ENCODE results near the gene IFI30.

The IFI30 gene

DNA sequence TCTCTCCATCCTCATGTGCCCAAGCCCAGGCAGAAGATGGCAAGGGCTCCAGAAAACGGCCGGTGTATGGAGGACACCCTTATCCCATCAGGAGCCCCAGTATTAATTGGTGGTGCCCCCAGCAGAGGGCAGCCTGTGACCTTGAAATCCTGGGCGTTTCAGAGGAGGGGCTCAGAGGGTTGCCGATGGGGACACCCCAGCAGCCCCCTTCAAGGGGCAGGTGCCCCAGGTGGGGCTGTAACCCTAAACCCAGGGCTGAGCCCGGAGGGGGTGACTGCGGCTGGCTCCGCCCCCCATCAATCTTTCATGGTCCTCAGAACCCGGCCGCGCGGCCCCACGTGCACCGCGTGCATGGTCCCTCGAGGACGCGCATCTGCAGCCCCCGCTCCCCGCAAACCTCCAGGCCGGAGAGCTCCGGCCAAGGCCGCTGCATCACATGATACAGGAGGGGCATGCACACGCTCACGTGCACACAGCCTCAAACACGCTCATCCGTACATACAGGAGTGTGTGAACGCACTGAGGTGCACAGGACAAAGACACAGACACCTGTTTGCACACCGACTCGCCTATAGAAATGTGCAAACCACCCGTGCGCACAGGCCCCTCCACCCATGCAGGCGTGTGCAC lies 29.3 kb downstream of the IFI30 start:
- DNase-seq (ENCODE audit: extremely low spot score), result peak; percentile 35
- ChIA-PET CTCF (interaction anchor here (1.0 to 8.8 kb wide), 5 partner anchors 10 to 207 kb away, joined by 3 to 228 read pairs (median 9); partner anchors contain the start of gene MPV17L2), POLR2A (interaction anchor here (3.3 kb wide), 1 partner anchor 78 kb away, joined by 36 read pairs; the partner anchor contains the start of gene JUND)
- TF ChIP-seq CTCF (IDR thresholded peaks at IDR 0.05; ENCODE audit: control extremely low read depth, extremely low read depth, low read depth, missing control alignments), result peak; percentile 35

DNA sequence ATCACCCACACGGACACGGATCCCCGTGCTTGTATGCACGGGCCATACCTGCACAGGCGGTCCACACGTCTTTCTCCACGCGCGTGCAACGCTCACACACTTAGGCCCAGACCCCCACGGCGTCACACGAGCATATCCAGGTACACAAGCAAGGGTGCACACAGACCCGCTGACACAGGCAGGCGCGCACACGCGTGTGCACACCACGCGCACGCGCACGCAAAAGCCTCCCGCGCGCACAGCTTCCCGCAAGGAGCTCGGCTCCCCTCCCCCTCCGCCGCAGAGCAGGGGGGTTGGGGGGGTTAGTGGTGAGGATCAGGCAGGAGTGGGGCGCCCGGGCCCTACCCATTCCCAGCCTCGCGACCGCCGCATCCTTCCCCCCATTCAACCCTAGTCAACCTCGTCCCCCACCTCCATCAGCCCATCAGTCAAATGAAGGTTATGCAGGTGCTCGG lies 29.8 kb downstream of the IFI30 start:
- POLR2A ChIA-PET, result interaction anchor here (0.6 to 3.3 kb wide), 7 partner anchors 10 to 189 kb away, joined by 3 to 36 read pairs (median 4); partner anchors contain the start of genes JUND and MPV17L2
- TF ChIP-seq CTCF (IDR thresholded peaks at IDR 0.05; ENCODE audit: control extremely low read depth, extremely low read depth, low read depth, missing control alignments), result no peak
- DNase-seq (ENCODE audit: extremely low spot score), result no peak
- CTCF ChIA-PET, result interaction anchor here (1.0 to 8.8 kb wide), 11 partner anchors 8 to 208 kb away, joined by 3 to 228 read pairs (median 7); partner anchors contain the start of gene MPV17L2

DNA sequence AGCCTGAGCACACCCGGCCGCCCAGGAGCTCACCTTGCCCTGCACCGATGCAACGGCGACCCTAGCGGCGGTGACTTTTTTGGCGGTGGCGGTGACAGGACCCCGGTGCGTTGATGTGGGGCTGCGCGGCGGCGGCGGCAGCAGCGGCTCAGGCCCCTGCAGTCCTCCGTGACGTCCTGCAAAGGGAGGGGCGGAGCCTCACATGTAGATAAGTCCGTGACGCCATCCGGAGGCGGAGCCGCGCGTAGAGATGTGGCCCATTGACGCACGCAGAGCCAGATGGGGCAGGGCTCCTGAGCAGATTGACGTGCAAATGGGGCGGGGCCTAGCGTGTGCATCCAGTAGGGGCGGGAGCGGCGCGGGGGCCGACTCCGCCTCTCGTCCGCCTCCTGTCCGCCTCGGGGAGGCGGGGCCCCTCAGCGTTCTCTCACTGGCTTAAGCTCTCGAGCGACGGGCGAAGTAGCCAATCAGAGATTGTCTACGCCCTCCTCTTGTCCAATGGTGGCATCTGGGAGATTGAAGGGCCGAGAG lies 30.3 kb downstream of the IFI30 start, which contains the start of gene RAB3A:
Gene RAB3A, minus strand, starts transcription at position 180 of the 531 bp plus-strand sequence. CDS start 1,302 bp downstream, outside the sequence.
- ChIA-PET POLR2A (interaction anchor here (0.6 to 3.3 kb wide), 7 partner anchors 11 to 190 kb away, joined by 3 to 36 read pairs (median 4); partner anchors contain the start of genes JUND and MPV17L2), CTCF (interaction anchor here (0.7 to 8.8 kb wide), 13 partner anchors 9 to 208 kb away, joined by 3 to 228 read pairs (median 4); partner anchors contain the start of gene MPV17L2)
- no peak for TF ChIP-seq CTCF (IDR thresholded peaks at IDR 0.05; ENCODE audit: control extremely low read depth, extremely low read depth, low read depth, missing control alignments)
- DNase-seq (ENCODE audit: extremely low spot score), result peak; percentile 99

- ChIA-PET POLR2A (interaction anchor here (0.9 to 3.3 kb wide), 7 partner anchors 12 to 113 kb away, joined by 3 to 36 read pairs (median 4); partner anchors contain the start of genes JUND and MPV17L2), CTCF (interaction anchor here (0.7 to 8.8 kb wide), 19 partner anchors 10 to 207 kb away, joined by 3 to 228 read pairs (median 4); partner anchors contain the start of genes IQCN and MPV17L2)
- DNase-seq (ENCODE audit: extremely low spot score), result no peak
- no peak for TF ChIP-seq CTCF (IDR thresholded peaks at IDR 0.05; ENCODE audit: control extremely low read depth, extremely low read depth, low read depth, missing control alignments)
Observed at GRCh38 chr19:18204394-18205199, 31.0 kb downstream of the IFI30 start.

- TF ChIP-seq CTCF (IDR thresholded peaks at IDR 0.05; ENCODE audit: control extremely low read depth, extremely low read depth, low read depth, missing control alignments), result no peak
- ChIA-PET POLR2A (interaction anchor here (0.6 to 3.3 kb wide), 4 partner anchors 13 to 163 kb away, joined by 4 to 36 read pairs (median 5); partner anchors contain the start of genes JUND and MPV17L2), CTCF (interaction anchor here (0.7 to 8.8 kb wide), 16 partner anchors 9 to 206 kb away, joined by 3 to 228 read pairs (median 4); partner anchors contain the start of gene IQCN)
- DNase-seq (ENCODE audit: extremely low spot score), result peak; percentile 77
Observed at GRCh38 chr19:18205200-18205892, 31.7 kb downstream of the IFI30 start.
